Femur (tissue), 1 donor: Measurements from ENCODE around the gene CDK11A.
"Not testable (repeated sequence)": the region's sequence is repeated elsewhere in the genome, so short reads cannot be mapped to it uniquely, and the experiment has no call there.

Experiments used
- DNase-seq: peaks from one replicate; pipeline ENCODE4 v3.0.0-alpha.2; 2017

The CDK11A gene

GRCh38 chr1:1680031-1680911, 43.9 kb downstream of the CDK11A start:
- no peak for DNase-seq

GRCh38 chr1:1678581-1679380, 45.4 kb downstream of the CDK11A start:
- no peak for DNase-seq

GRCh38 chr1:1677718-1678580, 46.2 kb downstream of the CDK11A start:
- peak; percentile 46 for DNase-seq

GRCh38 chr1:1676087-1676486, 48.1 kb downstream of the CDK11A start:
- DNase-seq: not testable (repeated sequence)

- DNase-seq: not testable (repeated sequence)
These were observed 48.9 kb downstream of the CDK11A start for GRCh38 chr1:1675218-1675617.

- DNase-seq: not testable (repeated sequence)
These were observed 49.4 kb downstream of the CDK11A start for GRCh38 chr1:1674806-1675205.

- no peak for DNase-seq
These were observed 51.8 kb downstream of the CDK11A start for GRCh38 chr1:1672181-1672965.

GRCh38 chr1:1671365-1672119, 52.6 kb downstream of the CDK11A start:
- DNase-seq: no peak

GRCh38 chr1:1670866-1671265, 53.3 kb downstream of the CDK11A start:
- no peak for DNase-seq

GRCh38 chr1:1669468-1670440, 54.4 kb downstream of the CDK11A start:
- DNase-seq: no peak

- no peak for DNase-seq
These were observed 57.6 kb downstream of the CDK11A start for GRCh38 chr1:1666526-1666925.

GRCh38 chr1:1665815-1666251, 58.3 kb downstream of the CDK11A start:
- no peak for DNase-seq

- no peak for DNase-seq
These were observed 59.0 kb downstream of the CDK11A start for GRCh38 chr1:1664941-1665814.

- not testable (repeated sequence) for DNase-seq
These were observed 59.8 kb downstream of the CDK11A start for GRCh38 chr1:1664318-1664717.

- DNase-seq: not testable (repeated sequence)
These were observed 61.2 kb downstream of the CDK11A start for GRCh38 chr1:1662830-1663560.

- DNase-seq: not testable (repeated sequence)
These were observed 61.8 kb downstream of the CDK11A start for GRCh38 chr1:1662392-1662791.

- peak; percentile 97 for DNase-seq
These were observed 65.3 kb downstream of the CDK11A start, which contains the start of gene CDK11B for GRCh38 chr1:1658583-1659549. CDK11B (minus strand) TSS chr1:1659004; CDS start chr1:1657485, 1,519 bp downstream.
